ENCODE measurements around the gene CYTH4.

CYTH4 gene

GRCh38 chr22:37267661-37268413 is 14.5 kb upstream of the CYTH4 start:
- Histone ChIP-seq H3K4me3 (ENCODE audit: low read depth in 1 of 5, low read length in 5 of 5) (no peak overlapping the region), H3K36me3 (ENCODE audit: control insufficient read depth in 5 of 5, insufficient read depth in 5 of 5, low read length in 5 of 5) (no peaks in the 10 kb centered on the region), H3K27me3 (ENCODE audit: control insufficient read depth in 5 of 5, insufficient read depth in 4 of 5, low read length in 5 of 5) (peaks cover 0 to 17% (median 6%) of the 10 kb centered on the region in 5 donors), H3K9ac (ENCODE audit: low read length in 5 of 5) (no peak overlapping the region), H3K9me3 (ENCODE audit: control insufficient read depth in 5 of 5, low read length in 5 of 5) (peaks cover 8 to 17% (median 15%) of the 10 kb centered on the region in 5 donors), H3K4me1 (ENCODE audit: control insufficient read depth in 5 of 5, insufficient read depth in 5 of 5, low read length in 5 of 5) (peaks cover 0 to 31% (median 7%) of the 10 kb centered on the region in 5 donors), H3K27ac (ENCODE audit: low read depth, low read length) (no peak overlapping the region)

DNA sequence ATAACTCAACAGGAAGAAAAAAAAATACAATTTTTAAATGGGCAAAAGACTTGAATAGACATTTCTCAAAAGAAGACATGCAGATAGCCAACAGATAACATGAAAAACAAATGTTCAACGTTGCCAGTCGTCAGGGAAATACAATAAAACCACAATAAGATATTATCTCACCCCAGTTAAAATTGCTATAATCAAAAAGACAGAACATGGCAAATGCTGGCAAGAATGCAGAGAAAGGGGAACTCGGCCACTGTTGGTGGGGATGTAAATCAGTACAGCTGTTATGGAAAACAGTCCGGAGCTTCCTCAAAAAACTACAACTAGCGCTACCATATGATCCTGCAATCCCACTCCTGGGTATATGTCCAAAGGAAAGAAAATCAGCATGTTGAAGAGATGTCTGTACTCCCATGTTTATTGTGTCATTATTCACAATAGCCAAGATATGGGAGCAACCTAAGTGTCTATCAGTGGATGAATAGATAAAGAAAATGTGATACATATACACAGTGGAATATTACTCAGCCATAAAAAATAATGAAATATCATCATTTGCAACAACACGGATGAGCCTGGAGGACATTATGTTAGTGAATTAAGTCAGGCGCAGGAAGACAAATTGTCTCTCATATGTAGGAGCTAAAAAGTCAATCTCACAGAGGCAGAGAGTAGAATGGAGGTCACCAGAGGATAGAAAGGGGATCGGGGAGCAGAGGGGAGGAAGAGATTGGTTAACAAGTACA is 12.2 kb upstream of the CYTH4 start:
- no peaks in the 10 kb centered on the region for H3K36me3 ChIP-seq (ENCODE audit: control insufficient read depth in 5 of 5, insufficient read depth in 5 of 5, low read length in 5 of 5)
- no peak overlapping the region for H3K4me3 ChIP-seq (ENCODE audit: low read depth in 1 of 5, low read length in 5 of 5)
- H3K9ac ChIP-seq (ENCODE audit: low read length in 5 of 5): no peak overlapping the region
- peaks cover 0 to 52% (median 10%) of the 10 kb centered on the region in 5 donors for H3K4me1 ChIP-seq (ENCODE audit: control insufficient read depth in 5 of 5, insufficient read depth in 5 of 5, low read length in 5 of 5)
- H3K27ac ChIP-seq (ENCODE audit: low read depth, low read length): no peak overlapping the region
- peaks cover 0 to 24% (median 11%) of the 10 kb centered on the region in 5 donors for H3K27me3 ChIP-seq (ENCODE audit: control insufficient read depth in 5 of 5, insufficient read depth in 4 of 5, low read length in 5 of 5)
- H3K9me3 ChIP-seq (ENCODE audit: control insufficient read depth in 5 of 5, low read length in 5 of 5): peaks cover 0 to 3% (median 0%) of the 10 kb centered on the region in 5 donors

GRCh38 chr22:37270928-37271650 is 11.2 kb upstream of the CYTH4 start:
- H3K4me1 ChIP-seq (ENCODE audit: control insufficient read depth in 5 of 5, insufficient read depth in 5 of 5, low read length in 5 of 5): peaks cover 0 to 61% (median 11%) of the 10 kb centered on the region in 5 donors
- H3K27me3 ChIP-seq (ENCODE audit: control insufficient read depth in 5 of 5, insufficient read depth in 4 of 5, low read length in 5 of 5): peaks cover 0 to 27% (median 11%) of the 10 kb centered on the region in 5 donors
- H3K4me3 ChIP-seq (ENCODE audit: low read depth in 1 of 5, low read length in 5 of 5): no peak overlapping the region
- no peaks in the 10 kb centered on the region for H3K36me3 ChIP-seq (ENCODE audit: control insufficient read depth in 5 of 5, insufficient read depth in 5 of 5, low read length in 5 of 5)
- no peak overlapping the region for H3K27ac ChIP-seq (ENCODE audit: low read depth, low read length)
- H3K9me3 ChIP-seq (ENCODE audit: control insufficient read depth in 5 of 5, low read length in 5 of 5): peaks cover 0 to 3% (median 0%) of the 10 kb centered on the region in 5 donors
- no peak overlapping the region for H3K9ac ChIP-seq (ENCODE audit: low read length in 5 of 5)

- H3K9me3 ChIP-seq (ENCODE audit: control insufficient read depth in 5 of 5, low read length in 5 of 5): peaks cover 0 to 3% (median 0%) of the 10 kb centered on the region in 5 donors
- H3K4me1 ChIP-seq (ENCODE audit: control insufficient read depth in 5 of 5, insufficient read depth in 5 of 5, low read length in 5 of 5): peaks cover 0 to 55% (median 4%) of the 10 kb centered on the region in 5 donors
- peaks cover 0 to 27% (median 10%) of the 10 kb centered on the region in 5 donors for H3K27me3 ChIP-seq (ENCODE audit: control insufficient read depth in 5 of 5, insufficient read depth in 4 of 5, low read length in 5 of 5)
- no peak overlapping the region for H3K4me3 ChIP-seq (ENCODE audit: low read depth in 1 of 5, low read length in 5 of 5)
- H3K27ac ChIP-seq (ENCODE audit: low read depth, low read length): no peak overlapping the region
- no peaks in the 10 kb centered on the region for H3K36me3 ChIP-seq (ENCODE audit: control insufficient read depth in 5 of 5, insufficient read depth in 5 of 5, low read length in 5 of 5)
- H3K9ac ChIP-seq (ENCODE audit: low read length in 5 of 5): no peak overlapping the region
These were observed 9.0 kb upstream of the CYTH4 start for GRCh38 chr22:37273126-37273845.

DNA sequence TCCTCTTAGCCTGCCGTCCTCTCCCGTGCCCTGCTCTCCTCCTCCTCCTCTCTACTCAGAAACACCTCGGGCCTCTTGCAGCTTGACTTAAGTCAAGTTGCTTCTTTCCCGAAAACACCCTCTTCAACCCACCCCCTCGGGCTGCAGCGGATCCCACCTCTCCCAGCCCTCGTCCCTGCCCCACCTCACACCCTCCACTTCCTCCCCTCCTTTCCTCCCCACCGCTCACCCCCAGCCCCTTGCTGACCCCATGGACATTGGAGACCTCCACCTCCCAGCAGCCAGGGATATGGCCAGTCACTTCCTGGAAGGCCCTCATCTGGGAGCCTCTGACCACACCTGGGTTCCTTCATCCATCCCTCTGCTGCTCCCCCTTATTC is 8.5 kb upstream of the CYTH4 start:
- peaks cover 0 to 60% (median 4%) of the 10 kb centered on the region in 5 donors for H3K4me1 ChIP-seq (ENCODE audit: control insufficient read depth in 5 of 5, insufficient read depth in 5 of 5, low read length in 5 of 5)
- no peak overlapping the region for H3K9ac ChIP-seq (ENCODE audit: low read length in 5 of 5)
- no peaks in the 10 kb centered on the region for H3K36me3 ChIP-seq (ENCODE audit: control insufficient read depth in 5 of 5, insufficient read depth in 5 of 5, low read length in 5 of 5)
- H3K27me3 ChIP-seq (ENCODE audit: control insufficient read depth in 5 of 5, insufficient read depth in 4 of 5, low read length in 5 of 5): peaks cover 0 to 33% (median 12%) of the 10 kb centered on the region in 5 donors
- H3K27ac ChIP-seq (ENCODE audit: low read depth, low read length): no peak overlapping the region
- peaks cover 0 to 3% (median 0%) of the 10 kb centered on the region in 5 donors for H3K9me3 ChIP-seq (ENCODE audit: control insufficient read depth in 5 of 5, low read length in 5 of 5)
- H3K4me3 ChIP-seq (ENCODE audit: low read depth in 1 of 5, low read length in 5 of 5): no peak overlapping the region

DNA sequence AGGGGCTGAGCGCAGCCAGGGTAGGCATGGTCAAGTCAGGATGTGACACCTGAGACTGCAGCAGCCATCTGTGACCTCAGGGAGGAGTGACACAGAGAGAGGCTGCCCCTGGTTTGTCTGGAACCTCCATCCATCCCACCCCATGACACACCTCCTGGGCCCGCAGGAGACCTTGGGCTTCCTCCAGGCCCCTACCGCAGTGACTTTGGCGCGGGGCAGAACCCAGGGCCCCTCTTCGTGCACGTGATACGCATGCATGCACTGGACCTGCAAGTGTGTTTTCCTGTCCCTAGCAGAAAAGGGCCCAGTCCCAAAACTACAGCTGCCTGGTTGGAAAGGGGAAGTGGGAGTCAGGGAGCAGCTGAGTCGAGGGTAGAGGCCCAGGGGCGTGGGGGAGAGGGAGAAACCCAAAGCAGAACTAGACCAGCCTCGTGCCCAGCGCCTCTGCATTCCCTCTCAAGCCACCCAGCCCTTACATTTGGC is 7.9 kb upstream of the CYTH4 start:
- Histone ChIP-seq H3K4me3 (ENCODE audit: low read depth in 1 of 5, low read length in 5 of 5) (no peak overlapping the region), H3K9ac (ENCODE audit: low read length in 5 of 5) (no peak overlapping the region), H3K4me1 (ENCODE audit: control insufficient read depth in 5 of 5, insufficient read depth in 5 of 5, low read length in 5 of 5) (peaks cover 0 to 62% (median 4%) of the 10 kb centered on the region in 5 donors), H3K27me3 (ENCODE audit: control insufficient read depth in 5 of 5, insufficient read depth in 4 of 5, low read length in 5 of 5) (peaks cover 0 to 37% (median 16%) of the 10 kb centered on the region in 5 donors), H3K9me3 (ENCODE audit: control insufficient read depth in 5 of 5, low read length in 5 of 5) (peaks cover 0 to 3% (median 0%) of the 10 kb centered on the region in 5 donors), H3K36me3 (ENCODE audit: control insufficient read depth in 5 of 5, insufficient read depth in 5 of 5, low read length in 5 of 5) (no peaks in the 10 kb centered on the region), H3K27ac (ENCODE audit: low read depth, low read length) (no peak overlapping the region)

DNA sequence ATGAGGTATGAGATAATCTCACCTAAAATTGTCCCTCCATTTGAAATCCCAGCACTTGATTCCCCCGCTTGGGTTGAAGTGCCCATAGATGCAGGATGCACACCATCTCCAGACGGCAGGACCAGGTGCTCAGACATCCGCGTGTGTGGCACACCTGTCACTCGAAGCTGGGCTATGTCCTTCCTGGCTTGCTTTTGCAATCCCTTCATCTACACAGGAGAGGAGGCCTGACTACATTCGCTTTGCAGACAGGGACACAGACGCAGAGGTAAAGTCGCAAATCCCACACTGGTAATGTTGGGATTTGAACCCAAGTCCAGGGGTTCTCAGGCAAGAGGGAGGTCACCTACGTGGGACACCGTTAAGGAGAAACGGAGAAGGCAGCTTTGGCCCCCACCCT is 7.2 kb upstream of the CYTH4 start:
- Histone ChIP-seq H3K4me3 (ENCODE audit: low read depth in 1 of 5, low read length in 5 of 5) (no peak overlapping the region), H3K27ac (ENCODE audit: low read depth, low read length) (no peak overlapping the region), H3K9ac (ENCODE audit: low read length in 5 of 5) (no peak overlapping the region), H3K9me3 (ENCODE audit: control insufficient read depth in 5 of 5, low read length in 5 of 5) (peaks cover 0 to 3% (median 0%) of the 10 kb centered on the region in 5 donors), H3K36me3 (ENCODE audit: control insufficient read depth in 5 of 5, insufficient read depth in 5 of 5, low read length in 5 of 5) (no peaks in the 10 kb centered on the region), H3K4me1 (ENCODE audit: control insufficient read depth in 5 of 5, insufficient read depth in 5 of 5, low read length in 5 of 5) (peaks cover 0 to 66% (median 4%) of the 10 kb centered on the region in 5 donors), H3K27me3 (ENCODE audit: control insufficient read depth in 5 of 5, insufficient read depth in 4 of 5, low read length in 5 of 5) (peaks cover 0 to 41% (median 18%) of the 10 kb centered on the region in 5 donors)

DNA sequence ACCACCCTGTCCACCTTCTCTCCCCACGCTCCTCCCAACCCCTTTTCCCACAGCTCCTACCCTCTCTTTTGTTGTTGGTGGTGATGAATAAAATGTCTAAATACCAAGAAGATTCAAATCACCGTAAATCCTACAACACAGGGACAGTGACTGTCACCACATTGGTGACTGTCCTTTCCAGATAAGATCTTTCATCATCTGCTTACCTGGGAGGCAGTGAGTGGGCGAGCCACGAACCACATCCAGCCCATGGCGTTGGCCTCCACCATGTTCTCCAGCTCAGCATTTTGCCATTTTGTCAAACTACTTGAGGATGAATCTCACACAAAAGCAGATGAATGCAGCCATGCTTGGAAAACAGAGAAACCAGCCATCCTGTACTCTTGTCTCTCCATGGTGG is 6.7 kb upstream of the CYTH4 start:
- Histone ChIP-seq H3K9ac (ENCODE audit: low read length in 5 of 5) (no peak overlapping the region), H3K36me3 (ENCODE audit: control insufficient read depth in 5 of 5, insufficient read depth in 5 of 5, low read length in 5 of 5) (no peaks in the 10 kb centered on the region), H3K4me1 (ENCODE audit: control insufficient read depth in 5 of 5, insufficient read depth in 5 of 5, low read length in 5 of 5) (peaks cover 0 to 65% (median 4%) of the 10 kb centered on the region in 5 donors), H3K9me3 (ENCODE audit: control insufficient read depth in 5 of 5, low read length in 5 of 5) (peaks cover 0 to 3% (median under 1%) of the 10 kb centered on the region in 5 donors), H3K4me3 (ENCODE audit: low read depth in 1 of 5, low read length in 5 of 5) (no peak overlapping the region), H3K27me3 (ENCODE audit: control insufficient read depth in 5 of 5, insufficient read depth in 4 of 5, low read length in 5 of 5) (peaks cover 0 to 40% (median 18%) of the 10 kb centered on the region in 5 donors), H3K27ac (ENCODE audit: low read depth, low read length) (no peak overlapping the region)

DNA sequence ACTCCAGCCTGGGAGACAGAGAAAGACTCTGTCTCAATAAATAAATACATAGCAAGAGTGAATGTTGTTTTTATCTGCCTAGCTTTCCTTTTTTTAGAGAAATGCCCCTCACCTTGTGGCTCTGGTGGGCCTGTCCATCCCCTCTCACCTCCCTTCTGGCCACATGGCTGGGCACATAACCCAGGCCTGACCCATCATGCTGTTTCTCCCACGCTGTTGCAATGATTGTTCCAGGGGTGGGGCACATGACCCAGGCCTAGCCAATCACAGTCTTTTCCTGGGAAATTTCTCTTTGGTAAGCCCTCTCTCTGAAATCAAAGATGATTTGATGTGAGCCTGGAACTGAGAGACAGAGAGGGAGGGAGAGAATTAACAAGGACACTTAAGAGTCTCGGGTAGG is 5.5 kb upstream of the CYTH4 start:
- H3K4me3 ChIP-seq (ENCODE audit: low read depth in 1 of 5, low read length in 5 of 5): no peak overlapping the region
- H3K4me1 ChIP-seq (ENCODE audit: control insufficient read depth in 5 of 5, insufficient read depth in 5 of 5, low read length in 5 of 5): peaks cover 0 to 63% (median 12%) of the 10 kb centered on the region in 5 donors
- no peak overlapping the region for H3K9ac ChIP-seq (ENCODE audit: low read length in 5 of 5)
- peaks cover 0 to 44% (median 20%) of the 10 kb centered on the region in 5 donors for H3K27me3 ChIP-seq (ENCODE audit: control insufficient read depth in 5 of 5, insufficient read depth in 4 of 5, low read length in 5 of 5)
- peaks cover 0 to 4% (median 2%) of the 10 kb centered on the region in 5 donors for H3K9me3 ChIP-seq (ENCODE audit: control insufficient read depth in 5 of 5, low read length in 5 of 5)
- H3K27ac ChIP-seq (ENCODE audit: low read depth, low read length): no peak overlapping the region
- H3K36me3 ChIP-seq (ENCODE audit: control insufficient read depth in 5 of 5, insufficient read depth in 5 of 5, low read length in 5 of 5): no peaks in the 10 kb centered on the region
